Glutamatergic neuron (in vitro differentiated cells): ENCODE results near the gene PREP. TPM values are rescaled to one million over a fixed set of nuclear protein-coding genes. Genes with fewer than 3 reads are reported as not detected.

Source experiments
- DNase-seq: peaks from one replicate; pipeline ENCODE4 v3.0.0; 2022
- H3K27ac Mint-ChIP-seq: one replicate; pipeline ENCODE4 v1.8.0; 2020; ENCODE audit warnings: mild to moderate bottlenecking, mixed read lengths, inconsistent platforms; ENCODE audit not compliant: unreplicated experiment
- H3K27me3 Mint-ChIP-seq: one replicate; pipeline ENCODE4 v1.8.0; 2020; ENCODE audit warnings: mild to moderate bottlenecking, moderate library complexity, mixed read lengths, inconsistent platforms; ENCODE audit not compliant: unreplicated experiment
- H3K36me3 Mint-ChIP-seq: one replicate; pipeline ENCODE4 v1.8.0; 2020; ENCODE audit warnings: mild to moderate bottlenecking, mixed read lengths, inconsistent platforms; ENCODE audit not compliant: unreplicated experiment
- H3K4me1 Mint-ChIP-seq: one replicate; pipeline ENCODE4 v1.8.0; 2020; ENCODE audit warnings: mild to moderate bottlenecking, low read depth, mixed read lengths, inconsistent platforms; ENCODE audit not compliant: unreplicated experiment
- H3K4me3 Mint-ChIP-seq: one replicate; pipeline ENCODE4 v1.8.0; 2020; ENCODE audit warnings: mild to moderate bottlenecking, mixed read lengths, inconsistent platforms; ENCODE audit not compliant: unreplicated experiment
- H3K9me3 Mint-ChIP-seq: one replicate; pipeline ENCODE4 v1.8.0; 2020; ENCODE audit warnings: mild to moderate bottlenecking, moderate library complexity, mixed read lengths, inconsistent platforms; ENCODE audit not compliant: unreplicated experiment
- total RNA-seq: library from RNA; stranded (reverse); fragmentation: NEBNext Ultra II Directional; extraction: Animal tissue kit (Norgen Biotek cat#: 25700); gene quantifications from one replicate; pipeline ENCODE4 v1.2.1, GENCODE V29; 2021; ENCODE audit not compliant: unreplicated experiment
- TF ChIP-seq, protein P1 (sequence below): fragments of 200-600 bp; sonication (generic); IDR thresholded peaks from one replicate; pipeline ENCODE4 v1.5.0; 2021; ENCODE audit not compliant: partially characterized antibody, unreplicated experiment

The PREP gene
- total RNA-seq, 1 donor from 2014 or later, result 206 TPM

DNA sequence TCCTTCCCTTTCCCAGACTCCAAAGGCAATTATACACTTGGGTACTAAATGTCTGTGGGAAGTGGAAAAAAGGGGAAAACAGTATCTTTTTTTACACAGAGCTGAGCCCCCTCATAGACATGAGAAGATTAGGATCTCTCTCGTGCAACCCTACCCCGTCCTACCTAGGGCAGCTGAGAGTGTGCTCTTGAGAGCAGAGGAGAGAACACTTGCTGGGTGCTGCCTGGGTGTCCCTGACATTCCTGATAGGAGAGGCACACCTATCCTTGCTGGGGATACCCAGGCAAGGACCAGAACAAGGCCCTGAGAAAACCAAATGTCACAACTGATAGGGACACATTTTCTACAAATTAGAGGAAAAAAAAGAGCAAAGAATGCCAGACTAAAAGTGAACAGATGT is 81.2 kb downstream of the PREP start:
- Mint-ChIP-seq H3K27me3 (peaks cover 5% of the 10 kb centered on the region), H3K4me3 (peak overlapping the region; percentile 26), H3K4me1 (peaks cover 84% of the 10 kb centered on the region), H3K9me3 (peaks cover 17% of the 10 kb centered on the region), H3K36me3 (peaks cover 13% of the 10 kb centered on the region), H3K27ac (peak overlapping the region; percentile 95)
- DNase-seq, result no peak
- TF ChIP-seq, protein P1, sequence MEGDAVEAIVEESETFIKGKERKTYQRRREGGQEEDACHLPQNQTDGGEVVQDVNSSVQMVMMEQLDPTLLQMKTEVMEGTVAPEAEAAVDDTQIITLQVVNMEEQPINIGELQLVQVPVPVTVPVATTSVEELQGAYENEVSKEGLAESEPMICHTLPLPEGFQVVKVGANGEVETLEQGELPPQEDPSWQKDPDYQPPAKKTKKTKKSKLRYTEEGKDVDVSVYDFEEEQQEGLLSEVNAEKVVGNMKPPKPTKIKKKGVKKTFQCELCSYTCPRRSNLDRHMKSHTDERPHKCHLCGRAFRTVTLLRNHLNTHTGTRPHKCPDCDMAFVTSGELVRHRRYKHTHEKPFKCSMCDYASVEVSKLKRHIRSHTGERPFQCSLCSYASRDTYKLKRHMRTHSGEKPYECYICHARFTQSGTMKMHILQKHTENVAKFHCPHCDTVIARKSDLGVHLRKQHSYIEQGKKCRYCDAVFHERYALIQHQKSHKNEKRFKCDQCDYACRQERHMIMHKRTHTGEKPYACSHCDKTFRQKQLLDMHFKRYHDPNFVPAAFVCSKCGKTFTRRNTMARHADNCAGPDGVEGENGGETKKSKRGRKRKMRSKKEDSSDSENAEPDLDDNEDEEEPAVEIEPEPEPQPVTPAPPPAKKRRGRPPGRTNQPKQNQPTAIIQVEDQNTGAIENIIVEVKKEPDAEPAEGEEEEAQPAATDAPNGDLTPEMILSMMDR, result no peak

DNA sequence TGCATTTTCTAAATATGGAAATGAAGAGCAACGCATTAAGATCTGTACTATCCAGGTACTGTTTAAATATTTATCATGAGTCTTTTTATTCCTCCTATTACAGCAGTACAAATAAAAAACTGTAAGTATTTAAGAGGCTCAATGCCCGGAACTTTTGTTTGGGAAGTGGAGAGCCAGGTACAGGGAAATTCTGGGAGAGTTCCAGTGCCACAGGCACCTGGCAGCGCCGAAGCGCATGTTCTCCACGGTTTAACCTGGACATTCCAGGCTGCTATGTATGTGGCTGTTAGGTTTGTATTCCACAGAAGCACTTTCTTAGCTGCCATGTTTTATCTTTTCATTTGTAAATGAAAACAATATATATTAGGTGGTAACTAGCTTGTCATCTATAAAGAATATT is 81.7 kb downstream of the PREP start:
- Mint-ChIP-seq H3K27ac (peak overlapping the region; percentile 95), H3K4me1 (peaks cover 81% of the 10 kb centered on the region), H3K4me3 (no peak overlapping the region), H3K36me3 (peaks cover 14% of the 10 kb centered on the region), H3K27me3 (peaks cover 3% of the 10 kb centered on the region), H3K9me3 (peaks cover 14% of the 10 kb centered on the region)
- TF ChIP-seq, protein P1, result no peak
- DNase-seq, result no peak

DNA sequence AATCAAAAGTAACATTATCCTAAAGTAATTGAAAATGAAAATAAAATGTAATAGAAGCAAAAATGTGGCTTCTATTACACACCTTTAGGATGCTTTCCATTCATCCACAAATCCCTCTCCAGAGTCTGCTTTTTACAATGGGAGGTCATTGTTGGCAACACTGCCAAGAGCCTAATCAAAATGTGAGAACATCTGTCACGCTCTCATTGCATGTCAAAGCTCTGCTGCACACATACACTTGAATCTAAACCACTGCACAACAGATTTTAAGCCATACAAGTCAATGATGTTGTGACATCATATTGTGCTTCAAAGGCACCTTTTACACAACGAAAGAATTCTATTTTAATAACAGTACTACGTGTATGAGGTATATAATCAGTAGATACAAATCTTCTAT is 82.1 kb downstream of the PREP start:
- no peak for DNase-seq
- TF ChIP-seq, protein P1, result no peak
- H3K4me1 Mint-ChIP-seq, result peaks cover 80% of the 10 kb centered on the region
- peak overlapping the region; percentile 64 for H3K4me3 Mint-ChIP-seq
- peak overlapping the region; percentile 95 for H3K27ac Mint-ChIP-seq
- H3K27me3 Mint-ChIP-seq, result peaks cover 6% of the 10 kb centered on the region
- H3K9me3 Mint-ChIP-seq, result peaks cover 14% of the 10 kb centered on the region
- peaks cover 18% of the 10 kb centered on the region for H3K36me3 Mint-ChIP-seq

DNA sequence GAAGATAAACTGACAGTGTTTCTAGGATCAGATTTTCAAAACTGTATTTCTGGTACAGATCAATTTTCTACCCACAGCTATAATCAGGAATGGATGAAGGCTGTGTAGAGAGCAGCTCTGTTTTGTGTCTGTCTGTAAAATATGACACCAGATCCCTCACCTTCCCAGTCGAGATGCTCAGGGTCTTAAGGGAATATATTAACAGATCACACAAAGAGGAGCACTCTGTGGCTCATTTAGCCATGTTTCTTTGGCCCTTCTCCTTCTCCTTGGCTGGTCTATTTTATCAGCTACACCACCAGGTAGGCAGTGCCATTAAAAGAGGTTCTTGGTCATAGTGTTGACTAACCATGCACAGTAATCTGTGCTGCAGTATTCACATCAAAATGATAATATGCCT is 82.6 kb downstream of the PREP start:
- TF ChIP-seq, protein P1, result no peak
- Mint-ChIP-seq H3K9me3 (peaks cover 11% of the 10 kb centered on the region), H3K4me1 (peaks cover 76% of the 10 kb centered on the region), H3K4me3 (peak overlapping the region; percentile 64), H3K27me3 (peaks cover 4% of the 10 kb centered on the region), H3K36me3 (peaks cover 18% of the 10 kb centered on the region), H3K27ac (peak overlapping the region; percentile 95)
- DNase-seq, result no peak

DNA sequence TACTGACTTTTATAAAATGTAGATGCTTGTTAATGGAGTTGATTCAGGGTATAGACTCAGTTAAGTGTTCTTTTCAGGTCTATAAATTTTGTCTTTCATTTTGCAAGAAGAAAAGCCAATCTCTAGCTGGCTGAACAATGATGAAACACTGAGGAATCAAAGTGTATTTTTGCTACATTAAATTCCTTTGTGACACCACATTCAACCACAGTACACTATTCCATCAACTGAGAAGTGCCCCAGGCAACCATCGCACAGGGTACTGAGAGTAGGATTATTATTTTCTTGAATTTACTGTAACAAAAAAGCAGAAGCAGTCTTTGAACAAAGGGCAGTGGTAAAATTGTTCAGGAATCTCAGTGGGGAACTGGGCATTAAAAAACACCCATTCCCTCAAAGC is 83.6 kb downstream of the PREP start:
- H3K36me3 Mint-ChIP-seq, result peaks cover 23% of the 10 kb centered on the region
- TF ChIP-seq, protein P1, result no peak
- H3K9me3 Mint-ChIP-seq, result peaks cover 5% of the 10 kb centered on the region
- peaks cover 70% of the 10 kb centered on the region for H3K4me1 Mint-ChIP-seq
- DNase-seq, result no peak
- no peak overlapping the region for H3K4me3 Mint-ChIP-seq
- H3K27me3 Mint-ChIP-seq, result peaks cover 4% of the 10 kb centered on the region
- H3K27ac Mint-ChIP-seq, result peak overlapping the region; percentile 95
